Measurements from ENCODE around the gene TRIO.

The TRIO gene

DNA sequence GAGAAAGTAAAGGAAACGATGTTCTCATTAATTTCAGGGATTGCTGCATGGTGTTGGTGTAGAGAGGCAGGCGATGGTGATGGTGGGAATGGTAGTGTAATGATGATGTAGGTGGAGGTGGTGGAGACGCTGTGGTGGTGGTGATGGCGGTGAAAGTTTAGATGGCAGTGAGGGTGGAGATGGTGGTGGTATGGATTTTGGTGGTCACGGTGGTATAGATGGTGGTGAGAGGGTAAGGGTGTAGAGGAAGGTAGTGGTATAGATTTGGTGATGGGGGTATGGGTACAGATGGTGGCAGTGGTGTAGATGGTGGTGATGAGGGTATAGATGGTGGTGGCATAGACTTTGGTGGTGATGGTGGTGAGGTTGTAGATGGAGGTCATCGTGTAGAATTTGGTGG lies 259.3 kb downstream of the TRIO start:
- in situ Hi-C loops (cut with MboI; ENCODE audit: low sequenced_read_pairs) = no loop called here

DNA sequence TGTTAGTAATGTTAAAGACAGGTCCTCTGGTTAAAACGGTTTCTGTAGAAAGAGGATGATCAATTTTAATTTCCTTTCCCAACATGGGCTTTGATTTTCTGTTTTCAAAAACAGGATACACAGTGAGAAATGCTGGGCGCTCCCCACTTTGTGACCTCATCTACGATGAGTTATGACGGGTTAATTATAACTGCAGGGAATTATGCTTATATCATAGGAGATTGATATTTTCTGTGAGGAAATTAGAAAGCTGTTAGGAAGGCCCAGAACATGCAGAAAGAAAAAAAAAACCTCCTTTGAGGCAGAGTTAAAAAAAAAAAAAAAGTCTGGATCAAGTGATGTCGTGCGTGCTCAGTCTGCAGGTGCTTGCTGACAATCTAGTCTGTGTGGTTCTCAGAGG lies 261.6 kb downstream of the TRIO start:
- in situ Hi-C loops (cut with MboI; ENCODE audit: low sequenced_read_pairs) = no loop called here

DNA sequence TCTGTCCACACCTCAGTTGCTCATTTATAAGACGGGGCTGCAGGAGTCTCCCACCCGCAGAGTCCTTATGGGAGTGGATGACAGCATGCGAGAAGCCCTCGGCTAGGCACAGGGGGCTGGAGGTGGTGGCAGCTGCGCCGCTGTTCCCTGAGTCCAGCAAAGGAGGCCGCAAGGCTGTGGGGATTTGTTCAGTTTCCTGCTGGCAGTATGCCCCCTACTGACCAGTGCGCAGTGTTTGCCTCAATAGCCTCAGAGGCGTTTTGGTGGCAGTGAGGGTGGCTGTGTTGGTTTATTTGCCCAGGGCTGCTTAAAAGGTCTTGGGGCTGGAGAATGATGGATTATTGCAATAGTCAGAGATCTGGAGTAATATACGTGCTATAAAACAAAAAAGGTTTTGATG lies 262.1 kb downstream of the TRIO start:
- in situ Hi-C loops (cut with MboI; ENCODE audit: low sequenced_read_pairs) = no loop called here

DNA sequence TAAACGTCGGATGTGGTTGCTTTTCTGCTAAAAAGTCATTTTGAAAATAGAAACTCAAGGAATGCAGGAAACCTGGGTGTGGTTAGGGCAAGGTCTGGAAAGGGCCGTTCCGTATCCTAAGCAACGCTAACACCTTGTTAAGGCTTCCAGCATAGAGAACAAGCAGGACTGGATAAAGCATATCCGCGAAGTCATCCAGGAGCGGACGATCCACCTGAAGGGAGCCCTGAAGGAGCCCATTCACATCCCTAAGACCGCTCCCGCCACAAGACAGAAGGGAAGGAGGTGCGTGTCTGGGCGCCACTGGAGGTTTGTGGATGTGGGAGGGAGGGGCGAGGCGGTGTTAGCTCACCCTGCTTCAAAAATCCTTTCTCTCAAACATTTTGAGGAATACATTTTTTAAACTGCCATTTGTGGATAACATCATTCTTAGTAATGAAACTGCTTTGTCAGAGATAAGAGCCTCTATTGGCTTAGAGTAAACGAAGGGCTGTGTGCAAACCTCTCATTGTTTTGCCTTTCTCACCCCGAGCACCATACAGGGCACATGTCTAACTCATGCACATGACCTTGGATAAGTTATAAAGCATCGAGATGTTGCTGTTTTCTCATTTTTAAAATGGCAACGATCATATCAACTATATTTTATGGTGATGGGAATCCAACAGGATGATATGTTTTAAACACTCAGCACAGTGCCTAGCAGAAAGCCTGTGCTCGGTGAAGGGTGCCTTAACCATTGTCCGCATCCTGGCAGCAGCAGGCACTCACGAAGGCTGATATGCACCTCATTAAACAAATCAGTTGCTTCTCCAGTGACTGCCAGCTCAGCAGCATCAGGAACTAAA lies 262.8 kb downstream of the TRIO start:
- in situ Hi-C loops (cut with MboI; ENCODE audit: low sequenced_read_pairs) = no loop called here

DNA sequence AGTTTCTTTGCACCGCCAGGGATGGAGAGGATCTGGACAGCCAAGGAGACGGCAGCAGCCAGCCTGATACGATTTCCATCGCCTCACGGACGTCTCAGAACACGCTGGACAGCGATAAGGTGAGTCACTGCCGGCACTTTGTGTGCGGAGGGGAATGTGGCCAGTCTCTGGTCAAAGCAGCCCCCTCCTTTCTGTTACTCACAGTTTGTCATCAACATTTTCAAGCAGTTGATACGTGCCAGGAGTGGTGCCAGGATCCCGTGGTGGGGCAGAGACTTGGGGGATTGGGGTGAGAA lies 263.4 kb downstream of the TRIO start:
- in situ Hi-C loops (cut with MboI; ENCODE audit: low sequenced_read_pairs) = no loop called here

DNA sequence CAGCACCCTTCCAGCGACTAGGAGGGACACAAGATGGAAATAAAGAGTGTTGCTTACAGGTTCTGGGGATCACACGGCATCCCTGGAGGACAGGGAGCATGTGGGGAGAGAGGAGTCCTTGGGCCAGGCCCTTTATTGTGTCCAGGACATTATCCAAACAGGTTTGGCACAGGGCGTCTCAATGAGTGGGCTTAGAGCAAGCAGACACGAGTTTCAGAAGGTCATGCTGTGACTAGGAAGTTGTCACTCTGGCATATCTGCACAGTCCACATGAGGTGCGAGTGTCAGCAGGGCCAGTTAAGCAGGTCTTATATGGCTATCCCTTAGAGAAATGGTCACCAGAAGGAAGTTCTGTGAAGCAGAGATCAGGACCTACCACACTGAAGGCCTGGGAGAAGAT lies 263.9 kb downstream of the TRIO start:
- in situ Hi-C loops (cut with MboI; ENCODE audit: low sequenced_read_pairs) = no loop called here

DNA sequence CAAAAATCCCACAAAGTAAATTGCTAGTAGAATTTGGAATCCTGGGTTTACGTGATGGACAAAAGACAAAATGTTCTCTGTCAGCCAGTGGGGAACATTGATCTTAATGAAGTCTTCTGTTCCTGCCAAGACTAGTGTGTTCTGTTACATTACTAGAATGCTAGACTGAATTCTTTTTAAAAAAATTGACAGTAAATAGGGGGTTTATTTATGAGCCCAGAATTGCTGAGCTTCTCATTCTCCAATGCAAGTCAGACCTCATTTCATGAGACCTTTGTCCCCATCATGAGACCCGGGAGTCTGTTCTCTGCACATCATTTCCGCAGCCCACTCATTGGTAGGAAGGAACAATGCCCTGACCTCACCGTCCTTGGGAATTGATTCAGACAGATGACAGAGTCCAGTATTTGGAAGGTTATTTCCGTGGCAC lies 264.6 kb downstream of the TRIO start:
- in situ Hi-C loops (cut with MboI; ENCODE audit: low sequenced_read_pairs) = no loop called here

DNA sequence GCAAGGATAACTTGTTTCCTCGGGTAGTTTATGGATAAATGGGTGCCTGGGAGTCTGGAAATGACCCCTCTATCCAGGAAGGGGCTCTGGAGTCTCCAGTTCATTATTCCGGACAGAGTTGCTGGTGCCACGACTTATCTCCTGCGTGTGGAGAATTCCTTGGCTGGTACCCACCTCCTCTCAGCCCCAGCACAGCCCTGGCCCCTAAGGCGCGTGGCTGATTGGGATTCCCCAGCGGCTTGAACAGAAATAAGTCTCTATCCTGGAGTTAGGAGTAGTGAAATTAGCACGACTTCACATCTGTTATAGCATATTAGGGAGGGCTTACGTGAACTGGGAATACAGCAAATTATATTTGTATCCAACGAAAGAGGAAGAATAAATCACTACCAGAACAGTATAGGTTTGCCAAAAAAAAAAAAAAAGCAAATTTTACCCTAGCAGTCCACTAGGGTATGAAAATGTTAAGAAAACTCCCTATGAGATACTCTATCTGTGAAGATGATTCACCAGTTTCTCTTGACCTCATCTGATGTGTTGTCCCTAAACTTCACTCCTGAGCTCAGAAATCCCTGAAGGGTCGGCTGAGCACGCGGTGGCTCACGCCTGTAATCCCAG lies 265.9 kb downstream of the TRIO start:
- in situ Hi-C loops (cut with MboI; ENCODE audit: low sequenced_read_pairs) = no loop called here

DNA sequence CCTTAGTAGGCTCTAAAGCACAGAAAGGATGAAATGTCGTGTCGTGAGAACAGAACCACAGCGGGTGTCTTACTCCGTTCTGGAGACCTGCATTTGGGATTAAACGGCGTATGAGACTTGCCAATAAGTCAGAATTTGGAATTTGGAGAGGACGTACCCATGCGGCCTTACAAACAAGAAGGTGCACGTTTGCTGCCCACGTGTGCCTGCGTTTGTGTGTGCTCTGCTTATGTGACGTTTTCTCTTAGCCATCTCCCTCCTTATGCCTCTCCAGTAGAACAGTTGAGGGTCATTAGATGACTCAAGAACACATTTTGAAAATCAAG lies 266.9 kb downstream of the TRIO start:
- in situ Hi-C loops (cut with MboI; ENCODE audit: low sequenced_read_pairs) = no loop called here

DNA sequence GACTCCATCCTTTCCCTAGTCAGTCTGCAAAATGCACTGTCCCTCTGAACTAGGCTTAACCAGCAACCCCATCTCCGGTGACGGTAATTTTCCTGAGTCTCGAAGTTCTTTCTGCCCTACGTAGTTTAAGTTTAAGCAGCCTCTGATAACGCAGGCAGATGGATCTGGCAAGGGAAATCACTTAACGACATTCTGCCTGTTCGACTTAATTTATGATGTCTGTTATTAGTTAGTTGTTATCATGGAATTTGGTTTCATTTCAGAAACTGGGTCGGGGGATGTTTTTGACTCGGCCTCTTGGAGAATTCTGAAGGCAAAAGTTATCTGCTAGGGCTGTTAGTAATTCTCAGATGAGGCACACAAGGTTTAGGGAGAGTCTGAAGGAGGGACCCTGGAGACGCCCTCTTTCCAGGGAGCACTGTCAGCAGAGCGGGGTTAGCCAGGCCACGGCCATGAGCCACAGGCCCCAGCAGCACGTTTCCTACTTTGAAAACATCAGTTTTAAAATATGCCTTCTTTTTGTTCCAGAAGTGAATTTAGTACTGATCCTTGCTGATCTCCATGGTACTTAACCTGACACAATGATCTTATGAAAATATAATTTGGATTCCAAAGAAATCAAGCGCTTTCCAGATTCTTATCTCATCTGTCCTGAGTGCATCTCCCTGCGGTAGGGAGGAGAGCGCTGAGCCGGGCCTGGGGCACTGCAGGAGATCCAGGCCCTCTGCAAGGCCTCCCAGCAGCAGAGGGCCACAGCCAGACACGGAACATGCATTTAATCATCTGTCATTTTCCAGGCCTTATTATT lies 267.5 kb downstream of the TRIO start:
- in situ Hi-C loops (cut with MboI; ENCODE audit: low sequenced_read_pairs) = no loop called here

DNA sequence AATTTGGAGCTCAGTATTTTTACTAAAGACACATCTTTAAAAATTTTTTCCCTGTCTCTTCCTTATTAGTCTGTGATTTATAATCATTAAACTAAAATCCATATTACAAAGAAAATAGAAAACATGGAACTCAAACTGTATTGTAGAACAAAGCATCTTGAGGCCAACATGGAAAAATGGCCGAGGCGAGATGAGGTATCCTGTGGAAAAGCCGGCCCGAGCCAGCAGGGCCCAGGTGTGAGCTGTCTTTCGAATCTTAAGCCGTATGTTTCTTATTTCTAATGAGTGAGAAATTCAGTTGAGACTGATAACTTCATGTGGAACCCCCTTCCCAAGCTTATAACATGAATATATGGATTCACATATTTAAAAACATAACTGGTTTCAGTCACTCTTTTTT lies 268.1 kb downstream of the TRIO start:
- in situ Hi-C loops (cut with MboI; ENCODE audit: low sequenced_read_pairs) = no loop called here

DNA sequence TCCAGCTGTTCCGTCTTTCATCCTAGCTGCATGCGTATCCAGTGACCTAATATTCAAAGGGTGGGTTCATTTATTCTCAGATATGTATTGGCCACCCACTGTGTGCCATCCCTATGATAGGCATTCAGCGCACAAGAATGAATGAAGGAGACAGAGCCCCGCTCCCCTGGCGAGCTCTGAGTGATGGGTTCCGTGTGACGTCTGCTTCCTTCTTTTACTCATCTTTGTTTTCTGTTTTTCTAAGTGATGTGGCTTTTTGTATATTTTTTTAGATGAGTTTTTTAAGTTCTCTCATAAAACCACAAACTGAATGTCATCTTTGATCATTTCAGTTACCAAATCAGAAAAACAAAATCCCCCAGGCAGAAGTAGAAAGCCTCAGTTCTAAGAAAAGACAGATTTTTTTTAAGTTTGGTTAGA lies 270.2 kb downstream of the TRIO start:
- in situ Hi-C loops (cut with MboI; ENCODE audit: low sequenced_read_pairs) = no loop called here

DNA sequence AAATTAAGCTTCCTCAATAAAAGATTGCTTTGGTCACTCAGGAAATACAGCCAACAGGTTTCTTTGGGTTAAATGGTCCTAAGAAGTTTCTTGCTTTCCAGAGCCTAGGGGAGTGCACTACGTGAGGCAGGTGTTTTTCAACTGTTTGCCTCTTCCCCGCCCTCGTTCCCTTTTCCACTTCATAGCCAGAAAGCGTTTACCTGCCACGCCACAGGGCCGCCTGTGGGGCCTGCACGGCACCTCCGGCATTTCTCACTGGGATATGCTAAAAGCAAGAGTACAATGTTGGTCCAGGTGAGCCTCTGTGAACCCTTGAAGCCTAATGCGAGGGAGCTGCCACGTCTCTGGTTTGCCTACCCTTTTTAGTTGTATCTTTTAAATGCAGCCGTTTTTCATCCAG lies 270.9 kb downstream of the TRIO start:
- in situ Hi-C loops (cut with MboI; ENCODE audit: low sequenced_read_pairs) = no loop called here

DNA sequence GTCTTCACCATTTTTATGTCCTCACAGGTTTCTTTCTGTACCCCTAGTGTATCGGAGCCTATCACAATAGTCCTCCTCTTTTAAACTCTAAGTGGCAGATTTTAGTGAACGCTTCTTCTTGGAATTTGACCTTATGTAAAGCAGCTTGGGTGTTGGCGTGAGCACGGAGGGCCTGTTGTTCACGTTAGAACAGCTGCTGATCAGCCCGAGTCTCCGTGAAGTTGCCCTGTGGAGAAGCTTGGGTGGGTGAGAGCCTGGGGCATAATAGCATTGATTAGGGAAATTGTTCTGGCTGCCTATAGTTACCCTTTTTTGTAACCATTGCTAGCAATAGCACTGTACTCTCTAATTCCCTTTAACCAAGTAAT lies 271.5 kb downstream of the TRIO start:
- in situ Hi-C loops (cut with MboI; ENCODE audit: low sequenced_read_pairs) = no loop called here

DNA sequence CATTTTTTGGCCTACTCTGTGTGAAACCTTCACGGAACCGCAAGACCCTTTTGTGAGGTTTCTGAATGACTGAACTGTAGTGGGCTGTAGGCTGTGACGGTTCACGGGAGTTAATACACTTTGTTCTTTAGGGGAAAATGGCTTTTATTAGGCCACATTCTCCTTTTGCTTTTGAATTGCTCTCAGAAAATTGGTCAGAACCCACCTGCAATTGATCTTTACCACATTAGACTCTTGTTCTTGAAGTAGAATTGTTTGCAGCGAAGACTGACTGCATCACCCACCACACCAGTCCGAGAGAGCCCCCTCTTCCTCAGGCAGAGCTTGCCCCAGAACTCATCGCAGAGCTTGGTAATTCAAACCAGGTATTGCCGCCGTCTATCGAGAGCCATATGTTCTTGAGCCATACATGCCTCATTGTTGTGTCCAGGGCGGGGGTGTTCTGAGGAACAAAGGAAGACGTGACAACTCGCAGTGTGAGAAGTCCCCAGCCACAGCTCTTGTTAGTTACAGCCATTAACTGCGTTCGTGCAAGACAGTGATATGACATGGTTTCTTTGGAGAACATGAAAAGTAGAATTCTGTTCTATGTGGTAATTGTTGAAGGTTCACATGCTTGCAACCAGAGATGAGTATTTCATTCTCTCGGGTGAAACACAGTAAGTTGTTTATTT lies 272.0 kb downstream of the TRIO start:
- in situ Hi-C loops (cut with MboI; ENCODE audit: low sequenced_read_pairs) = no loop called here

DNA sequence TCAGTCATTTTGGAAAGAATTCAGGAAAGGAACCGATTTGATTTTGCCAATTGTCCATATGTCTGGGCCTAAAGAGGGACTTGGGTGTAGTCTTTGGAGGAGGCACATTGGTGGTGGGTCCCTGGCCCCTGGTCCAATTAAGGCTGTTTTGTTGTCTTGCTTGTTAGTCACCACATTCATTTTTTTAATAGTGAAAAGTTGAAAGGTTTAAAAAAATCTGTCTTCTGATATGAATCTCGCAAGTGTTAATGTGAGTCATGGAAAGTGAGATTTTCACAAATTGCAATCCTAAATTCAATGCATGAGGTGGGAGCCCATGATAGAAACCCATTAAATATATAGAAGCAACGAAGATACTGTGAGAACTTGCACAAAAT lies 272.5 kb downstream of the TRIO start:
- in situ Hi-C loops (cut with MboI; ENCODE audit: low sequenced_read_pairs) = no loop called here

DNA sequence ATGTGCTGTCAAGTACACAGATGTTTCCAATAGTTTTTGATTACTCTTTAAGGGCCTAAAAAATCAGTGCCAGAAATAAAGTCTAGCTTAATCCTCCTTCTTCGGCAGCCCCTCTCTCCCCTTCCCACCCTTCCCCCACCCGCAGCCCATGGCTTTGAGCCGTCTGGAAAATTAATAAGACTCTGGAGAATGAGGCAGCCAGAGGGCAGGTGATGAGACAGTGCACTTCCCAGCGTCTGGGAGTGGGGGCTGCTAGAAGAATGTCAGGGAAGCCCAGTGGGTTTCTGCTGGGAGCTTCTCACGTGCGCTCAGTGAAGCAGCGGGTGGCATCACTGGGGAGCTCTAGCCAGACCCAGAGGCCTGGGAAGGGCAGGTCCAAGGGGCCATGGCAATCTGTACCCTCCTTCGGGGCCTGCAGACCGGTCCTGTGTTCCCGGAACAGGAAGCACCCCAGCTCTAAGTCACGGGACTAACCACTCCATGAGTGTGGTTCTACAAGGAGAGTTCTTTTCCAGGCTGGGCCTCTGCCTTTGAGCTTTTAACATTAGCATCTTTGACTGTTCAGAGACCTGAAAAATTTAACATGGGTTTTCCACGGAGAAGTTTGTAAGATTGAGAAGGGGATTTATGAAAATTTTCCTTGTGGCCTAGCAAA lies 273.6 kb downstream of the TRIO start:
- in situ Hi-C loops (cut with MboI; ENCODE audit: low sequenced_read_pairs) = no loop called here

DNA sequence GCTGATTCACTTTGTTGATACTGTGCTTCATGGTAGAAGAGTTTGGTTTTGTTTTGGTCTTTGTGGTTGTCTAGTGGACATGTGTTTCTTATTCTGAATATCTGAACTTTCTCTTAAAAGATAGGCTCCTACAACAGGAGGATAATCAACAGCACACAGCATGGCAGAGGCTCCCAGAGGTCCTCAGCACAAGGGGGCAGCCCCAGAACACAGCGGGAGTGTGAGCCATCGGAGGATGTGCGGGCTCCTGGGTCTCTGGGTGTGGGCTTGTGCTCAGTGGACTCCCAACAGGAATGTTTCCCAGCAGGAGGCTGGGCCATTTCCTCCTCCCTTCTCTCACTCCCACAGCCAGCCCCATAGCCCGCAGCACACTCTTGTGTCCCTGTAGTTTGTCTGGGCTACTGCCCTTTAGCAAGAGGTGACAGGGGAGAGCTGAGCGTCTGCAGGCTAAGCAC lies 274.2 kb downstream of the TRIO start:
- in situ Hi-C loops (cut with MboI; ENCODE audit: low sequenced_read_pairs) = no loop called here

DNA sequence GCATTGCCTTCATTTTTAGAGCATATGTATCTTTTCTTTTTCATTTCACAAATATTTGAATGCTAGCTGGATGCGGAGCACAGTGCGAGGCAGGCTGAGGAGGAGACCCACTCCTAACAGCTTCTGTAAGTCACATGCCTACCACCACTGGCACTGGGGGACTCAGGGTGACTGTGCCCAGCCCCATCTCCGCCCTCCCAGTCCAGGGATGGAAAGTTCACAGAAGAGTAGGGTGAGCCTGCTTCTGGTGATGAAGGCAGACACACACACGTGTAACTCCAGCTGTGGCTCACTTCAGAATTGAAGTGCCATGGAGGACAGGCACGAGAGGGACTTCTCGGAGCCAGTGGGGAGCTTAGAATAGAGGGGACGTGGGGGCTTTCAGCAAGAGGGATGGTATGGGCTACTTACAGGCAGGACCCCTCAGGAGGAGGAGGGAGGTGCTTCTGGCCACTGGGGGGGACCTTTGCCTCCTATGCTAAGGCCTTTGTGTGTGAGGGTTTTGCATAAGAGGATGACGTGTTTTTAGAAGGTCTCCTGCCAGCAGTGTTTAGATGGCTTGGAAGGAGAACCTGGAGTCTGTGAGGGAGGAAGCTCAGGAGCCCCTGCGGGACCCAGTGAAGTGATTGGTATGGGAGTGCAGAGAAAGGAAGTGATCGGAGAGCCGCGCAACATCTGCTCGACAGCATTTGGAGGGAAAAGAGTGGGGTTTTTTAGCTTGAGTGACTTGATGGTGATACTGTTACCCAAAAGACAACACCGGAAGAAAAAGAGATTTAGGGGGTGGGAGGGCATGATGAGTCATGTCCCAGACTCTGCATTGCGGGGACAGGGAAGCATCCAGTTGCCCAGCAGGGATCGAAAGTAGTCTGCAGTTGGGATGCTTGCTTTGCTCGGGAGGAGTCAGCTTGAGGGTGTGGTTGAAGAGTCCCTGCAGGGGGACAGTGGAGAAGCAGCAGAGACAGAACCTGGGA lies 274.9 kb downstream of the TRIO start:
- in situ Hi-C loops (cut with MboI; ENCODE audit: low sequenced_read_pairs) = no loop called here

DNA sequence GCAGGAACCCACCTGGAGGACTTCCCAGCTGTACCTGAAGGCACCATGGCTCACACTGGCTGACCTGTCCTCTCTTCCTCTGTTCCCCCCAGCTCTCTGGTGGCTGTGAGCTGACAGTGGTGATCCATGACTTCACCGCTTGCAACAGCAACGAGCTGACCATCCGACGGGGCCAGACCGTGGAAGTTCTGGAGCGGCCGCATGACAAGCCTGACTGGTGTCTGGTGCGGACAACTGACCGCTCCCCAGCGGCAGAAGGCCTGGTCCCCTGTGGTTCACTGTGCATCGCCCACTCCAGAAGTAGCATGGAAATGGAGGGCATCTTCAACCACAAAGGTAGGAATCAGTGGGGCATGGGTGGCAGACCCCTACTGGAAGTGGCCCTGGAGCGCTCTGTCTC lies 276.5 kb downstream of the TRIO start:
- in situ Hi-C loops (cut with MboI; ENCODE audit: low sequenced_read_pairs) = no loop called here
